Testis (tissue), 3 donors: ENCODE results near the gene KDM6B. TPM values are rescaled to one million over a fixed set of nuclear protein-coding genes. Genes with fewer than 3 reads are reported as not detected.

Source experiments
- DNase-seq: peaks from one replicate; pipeline ENCODE4 v3.0.0-alpha.2; 2019
- H3K27ac ChIP-seq, 2 donors: fragments of 200-600 bp; sonication (generic); one replicate each; pipeline ENCODE4 v1.5.1; 2019
- H3K27me3 ChIP-seq: fragments of 200-600 bp; sonication (generic); one replicate; pipeline ENCODE4 v1.5.1; 2019
- H3K36me3 ChIP-seq: fragments of 200-600 bp; sonication (generic); one replicate; pipeline ENCODE4 v1.5.1; 2017; ENCODE audit warnings: low read depth; ENCODE audit errors: missing control alignments
- H3K4me1 ChIP-seq: fragments of 200-600 bp; sonication (generic); one replicate; pipeline ENCODE4 v1.5.1; 2019
- H3K4me3 ChIP-seq, 2 donors: fragments of 200-600 bp; sonication (generic); one replicate each; pipeline ENCODE4 v1.5.1; 2017 to 2019
- H3K9me3 ChIP-seq: fragments of 200-600 bp; sonication (generic); one replicate; pipeline ENCODE4 v1.5.1; 2017
- POLR2A ChIP-seq: fragments of 450-650 bp; IDR thresholded peaks from one replicate; pipeline ENCODE4 v1.6.1; 2017; ENCODE audit warnings: antibody characterized with exemption, mild to moderate bottlenecking, moderate library complexity
- WGBS, 2 donors: methylation state at CpG; one replicate each; pipeline ENCODE4 v1.1.5; 2018; 5-methylcytosine and 5-hydroxymethylcytosine counted together
- intact Hi-C: fragments of 100-400 bp; cut with DNase I; formaldehyde crosslinking; loops from one replicate; pipeline ENCODE4 v1.15.1; 2023; ENCODE audit warnings: low total_unique reads
- polyA plus RNA-seq: library from polyadenylated mRNA; stranded (reverse); fragments of 350-450 nt; fragmentation: Illumina TruSeq; extraction: RNeasy Lipid Tissue Mini Kit (QIAGEN cat#74804); gene quantifications from one replicate; pipeline ENCODE4 v1.2.3, GENCODE V29; 2014; ENCODE audit warnings: low read depth, low replicate concordance; ENCODE audit not compliant: insufficient read depth
- total RNA-seq, 2 donors: library from RNA; depleted of rRNA; stranded (reverse); fragments of >200 nt; gene quantifications; one replicate each; pipeline ENCODE4 v1.2.3, GENCODE V29; 2016
- TF ChIP-seq, protein P1 (sequence below), 3 experiments: fragments of 450-650 bp in 2 of 3; fragments of 200-600 bp in 1 of 3; sonication (generic) in 1 of 3; IDR thresholded peaks; one replicate each; pipeline ENCODE4 v1.5.1; 2016 to 2019; ENCODE audit warnings: antibody characterized with exemption in 3 of 3, mild to moderate bottlenecking in 2 of 3, moderate library complexity in 1 of 3

Gene KDM6B
- total and polyA plus RNA-seq, 3 donors from 2014 or later = 27.8 to 41.8 (median 38.0) TPM

- no peak for DNase-seq
- WGBS, 2 donors = 88 to 93% methylated on average over 5 of the region's 5 CpGs
- Histone ChIP-seq H3K36me3 (no peaks in the 10 kb centered on the region), H3K4me1 (no peaks in the 10 kb centered on the region), H3K27ac (no peak overlapping the region), H3K9me3 (no peaks in the 10 kb centered on the region), H3K4me3 (no peak overlapping the region), H3K27me3 (no peaks in the 10 kb centered on the region)
- TF ChIP-seq, protein P1, sequence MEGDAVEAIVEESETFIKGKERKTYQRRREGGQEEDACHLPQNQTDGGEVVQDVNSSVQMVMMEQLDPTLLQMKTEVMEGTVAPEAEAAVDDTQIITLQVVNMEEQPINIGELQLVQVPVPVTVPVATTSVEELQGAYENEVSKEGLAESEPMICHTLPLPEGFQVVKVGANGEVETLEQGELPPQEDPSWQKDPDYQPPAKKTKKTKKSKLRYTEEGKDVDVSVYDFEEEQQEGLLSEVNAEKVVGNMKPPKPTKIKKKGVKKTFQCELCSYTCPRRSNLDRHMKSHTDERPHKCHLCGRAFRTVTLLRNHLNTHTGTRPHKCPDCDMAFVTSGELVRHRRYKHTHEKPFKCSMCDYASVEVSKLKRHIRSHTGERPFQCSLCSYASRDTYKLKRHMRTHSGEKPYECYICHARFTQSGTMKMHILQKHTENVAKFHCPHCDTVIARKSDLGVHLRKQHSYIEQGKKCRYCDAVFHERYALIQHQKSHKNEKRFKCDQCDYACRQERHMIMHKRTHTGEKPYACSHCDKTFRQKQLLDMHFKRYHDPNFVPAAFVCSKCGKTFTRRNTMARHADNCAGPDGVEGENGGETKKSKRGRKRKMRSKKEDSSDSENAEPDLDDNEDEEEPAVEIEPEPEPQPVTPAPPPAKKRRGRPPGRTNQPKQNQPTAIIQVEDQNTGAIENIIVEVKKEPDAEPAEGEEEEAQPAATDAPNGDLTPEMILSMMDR (IDR thresholded peaks at IDR 0.05) = no peak
- TF ChIP-seq POLR2A = no peak
- intact Hi-C loops = no loop called here
Measured at GRCh38 chr17:7814969-7815368, 19.0 kb upstream of the KDM6B start.

DNA sequence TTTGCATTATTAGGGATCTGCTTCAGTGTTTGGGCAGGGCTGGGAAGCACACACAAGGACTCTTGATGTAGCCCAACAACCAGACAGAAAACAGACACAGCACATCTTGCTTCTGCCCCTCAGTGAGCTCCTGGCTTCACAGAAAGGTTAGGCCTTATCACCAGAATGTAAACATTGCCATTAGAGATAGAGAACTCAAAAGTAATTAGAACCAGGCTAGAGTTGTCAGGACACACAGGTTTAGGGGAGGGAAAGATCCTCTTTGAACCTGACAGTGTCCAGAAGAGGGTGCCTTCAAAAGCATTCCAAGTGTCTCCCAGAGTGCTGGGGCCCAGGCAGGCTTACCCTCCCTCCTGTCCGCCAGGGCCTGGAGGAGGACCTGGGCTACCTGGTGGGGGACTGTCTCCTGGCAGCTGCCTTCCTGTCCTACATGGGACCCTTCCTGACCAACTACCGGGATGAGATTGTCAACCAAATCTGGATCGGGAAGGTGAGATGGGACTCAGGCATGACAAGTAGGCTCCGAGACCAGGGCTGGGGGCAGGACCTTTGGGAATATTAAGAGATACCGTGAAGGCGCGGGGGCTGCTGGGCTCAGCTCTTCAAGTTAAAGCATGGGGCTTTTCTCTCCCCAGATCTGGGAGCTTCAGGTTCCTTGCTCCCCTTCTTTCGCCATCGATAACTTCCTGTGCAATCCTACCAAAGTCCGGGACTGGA is 16.9 kb upstream of the KDM6B start:
- WGBS, 2 donors = 80 to 98% methylated on average over 8 to 10 of the region's 10 CpGs

GRCh38 chr17:7817643-7817964 is 16.4 kb upstream of the KDM6B start:
- no peak for TF ChIP-seq POLR2A
- TF ChIP-seq, protein P1 (IDR thresholded peaks at IDR 0.05) = no peak
- H3K4me1 ChIP-seq = no peaks in the 10 kb centered on the region
- no peak for DNase-seq
- WGBS, 2 donors = 90% methylated on average over 4 to 9 of the region's 9 CpGs
- H3K27ac ChIP-seq = no peak overlapping the region
- H3K27me3 ChIP-seq = no peaks in the 10 kb centered on the region
- H3K4me3 ChIP-seq = no peak overlapping the region
- H3K9me3 ChIP-seq = no peaks in the 10 kb centered on the region
- no peaks in the 10 kb centered on the region for H3K36me3 ChIP-seq
- intact Hi-C loops = no loop called here

More for the DNA sequence above, 16.9 kb upstream of the KDM6B start:
- TF ChIP-seq, protein P1 (IDR thresholded peaks at IDR 0.05) = no peak
- no peak for TF ChIP-seq POLR2A
- no peaks in the 10 kb centered on the region for H3K27me3 ChIP-seq
- no peak overlapping the region for H3K27ac ChIP-seq
- H3K9me3 ChIP-seq = no peaks in the 10 kb centered on the region
- DNase-seq = no peak
- H3K4me1 ChIP-seq = no peaks in the 10 kb centered on the region
- no peaks in the 10 kb centered on the region for H3K36me3 ChIP-seq
- intact Hi-C loops = no loop called here
- H3K4me3 ChIP-seq = no peak overlapping the region

- Histone ChIP-seq H3K27ac (no peak overlapping the region), H3K36me3 (no peaks in the 10 kb centered on the region), H3K27me3 (no peaks in the 10 kb centered on the region), H3K4me3 (no peak overlapping the region), H3K9me3 (no peaks in the 10 kb centered on the region), H3K4me1 (no peaks in the 10 kb centered on the region)
- intact Hi-C loops = no loop called here
- TF ChIP-seq, protein P1 (IDR thresholded peaks at IDR 0.05) = no peak
- no peak for TF ChIP-seq POLR2A
- DNase-seq = no peak
- 88 to 92% methylated on average over 10 of the region's 10 CpGs for WGBS, 2 donors
Measured at GRCh38 chr17:7818026-7818425, 16.0 kb upstream of the KDM6B start.
